ENCODE results near the gene TM7SF2. TPM values are rescaled to one million over a fixed set of nuclear protein-coding genes. Genes with fewer than 3 reads are reported as not detected.

The TM7SF2 gene
- total and polyA plus RNA-seq, 2 of the 13 experiments (the other 11 are each of a cell fraction or from before 2014, with no cell fraction given) = 56.0 to 66.9 TPM

DNA sequence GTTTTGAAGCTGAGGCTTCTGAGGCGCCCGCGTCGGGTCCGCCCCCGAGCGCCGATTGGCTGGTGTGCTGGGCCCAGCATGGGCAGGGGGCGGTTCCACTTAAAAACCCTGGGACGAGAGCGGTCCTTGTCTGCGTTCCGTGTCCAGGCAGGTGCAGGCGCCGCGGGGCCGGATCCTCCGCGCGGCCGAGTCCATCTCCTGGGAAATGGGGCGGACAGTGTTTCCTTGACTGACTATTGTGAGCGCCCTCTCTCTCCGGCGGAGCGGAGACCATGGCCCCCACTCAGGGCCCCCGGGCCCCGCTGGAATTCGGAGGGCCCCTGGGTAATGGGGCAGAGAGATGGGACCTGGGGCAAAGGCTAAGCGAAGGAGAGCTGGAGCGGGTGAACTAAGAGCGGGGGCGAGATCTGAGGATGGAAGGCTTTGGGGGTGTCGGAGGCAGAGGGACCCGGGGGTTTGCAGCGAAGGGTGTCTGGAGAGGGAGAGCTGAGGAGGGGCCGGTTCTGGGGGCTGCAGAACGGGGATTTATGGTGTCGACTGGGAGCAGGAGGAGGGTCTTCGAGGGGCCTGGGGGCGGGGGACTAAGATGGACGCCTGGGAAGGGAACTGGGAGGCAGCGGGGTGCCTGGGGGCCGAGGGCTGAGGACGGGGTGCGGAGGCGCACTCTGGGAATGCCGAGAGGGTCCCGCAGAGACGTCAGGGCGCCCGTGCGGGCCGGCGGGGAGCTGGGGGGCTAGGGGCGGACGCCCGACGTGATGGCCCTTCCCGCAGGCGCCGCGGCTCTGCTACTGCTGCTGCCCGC lies at the start of gene TM7SF2 (continued):
- no peak for TF ChIP-seq ZMYM3 (CRISPR knock-in tag; IDR thresholded peaks at IDR 0.05)
- TF ChIP-seq FOXO1 (CRISPR knock-in tag; IDR thresholded peaks at IDR 0.05) = no peak
- peak in 1 of 2 experiments; percentile 68; a peak in 2 of 4 replicates for TF ChIP-seq KLF16 (CRISPR knock-in tag; IDR thresholded peaks at IDR 0.05)
- no peak for TF ChIP-seq BCLAF1 (IDR thresholded peaks at IDR 0.05)
- TF ChIP-seq FOSL2 (CRISPR knock-in tag; IDR thresholded peaks at IDR 0.05) = 0 out of 2 replicates have a peak, but pooled peaks have one; percentile 9
- TF ChIP-seq ZNF883 (CRISPR knock-in tag; IDR thresholded peaks at IDR 0.05; ENCODE audit: not compliant biosample characterization) = no peak
- no peak for TF ChIP-seq HCFC1 (IDR thresholded peaks at IDR 0.05; ENCODE audit: low read depth, low read length)
- TF ChIP-seq ZC3H13 (CRISPR knock-in tag; IDR thresholded peaks at IDR 0.05) = peak; percentile 87
- TF ChIP-seq, protein P1, sequence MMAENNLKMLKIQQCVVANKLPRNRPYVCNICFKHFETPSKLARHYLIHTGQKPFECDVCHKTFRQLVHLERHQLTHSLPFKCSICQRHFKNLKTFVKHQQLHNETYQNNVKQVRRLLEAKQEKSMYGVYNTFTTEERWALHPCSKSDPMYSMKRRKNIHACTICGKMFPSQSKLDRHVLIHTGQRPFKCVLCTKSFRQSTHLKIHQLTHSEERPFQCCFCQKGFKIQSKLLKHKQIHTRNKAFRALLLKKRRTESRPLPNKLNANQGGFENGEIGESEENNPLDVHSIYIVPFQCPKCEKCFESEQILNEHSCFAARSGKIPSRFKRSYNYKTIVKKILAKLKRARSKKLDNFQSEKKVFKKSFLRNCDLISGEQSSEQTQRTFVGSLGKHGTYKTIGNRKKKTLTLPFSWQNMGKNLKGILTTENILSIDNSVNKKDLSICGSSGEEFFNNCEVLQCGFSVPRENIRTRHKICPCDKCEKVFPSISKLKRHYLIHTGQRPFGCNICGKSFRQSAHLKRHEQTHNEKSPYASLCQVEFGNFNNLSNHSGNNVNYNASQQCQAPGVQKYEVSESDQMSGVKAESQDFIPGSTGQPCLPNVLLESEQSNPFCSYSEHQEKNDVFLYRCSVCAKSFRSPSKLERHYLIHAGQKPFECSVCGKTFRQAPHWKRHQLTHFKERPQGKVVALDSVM (CRISPR knock-in tag; IDR thresholded peaks at IDR 0.05) = peak; percentile 43; the same call in 1 of the 2 replicates
- TF ChIP-seq ZBTB1 (CRISPR knock-in tag; IDR thresholded peaks at IDR 0.05; ENCODE audit: borderline replicate concordance) = no peak
- TF ChIP-seq SOX5 (CRISPR knock-in tag; IDR thresholded peaks at IDR 0.05; ENCODE audit: borderline replicate concordance) = no peak
- TF ChIP-seq DNMT1 (CRISPR knock-in tag; IDR thresholded peaks at IDR 0.05) = no peak
- no peak for TF ChIP-seq RFX1 (IDR thresholded peaks at IDR 0.05)
- TF ChIP-seq MLLT10 (CRISPR knock-in tag; IDR thresholded peaks at IDR 0.05) = no peak
- no peak for TF ChIP-seq IKZF4 (CRISPR knock-in tag; IDR thresholded peaks at IDR 0.05; ENCODE audit: borderline replicate concordance, low read depth, not compliant biosample characterization)
- TF ChIP-seq, protein P2, sequence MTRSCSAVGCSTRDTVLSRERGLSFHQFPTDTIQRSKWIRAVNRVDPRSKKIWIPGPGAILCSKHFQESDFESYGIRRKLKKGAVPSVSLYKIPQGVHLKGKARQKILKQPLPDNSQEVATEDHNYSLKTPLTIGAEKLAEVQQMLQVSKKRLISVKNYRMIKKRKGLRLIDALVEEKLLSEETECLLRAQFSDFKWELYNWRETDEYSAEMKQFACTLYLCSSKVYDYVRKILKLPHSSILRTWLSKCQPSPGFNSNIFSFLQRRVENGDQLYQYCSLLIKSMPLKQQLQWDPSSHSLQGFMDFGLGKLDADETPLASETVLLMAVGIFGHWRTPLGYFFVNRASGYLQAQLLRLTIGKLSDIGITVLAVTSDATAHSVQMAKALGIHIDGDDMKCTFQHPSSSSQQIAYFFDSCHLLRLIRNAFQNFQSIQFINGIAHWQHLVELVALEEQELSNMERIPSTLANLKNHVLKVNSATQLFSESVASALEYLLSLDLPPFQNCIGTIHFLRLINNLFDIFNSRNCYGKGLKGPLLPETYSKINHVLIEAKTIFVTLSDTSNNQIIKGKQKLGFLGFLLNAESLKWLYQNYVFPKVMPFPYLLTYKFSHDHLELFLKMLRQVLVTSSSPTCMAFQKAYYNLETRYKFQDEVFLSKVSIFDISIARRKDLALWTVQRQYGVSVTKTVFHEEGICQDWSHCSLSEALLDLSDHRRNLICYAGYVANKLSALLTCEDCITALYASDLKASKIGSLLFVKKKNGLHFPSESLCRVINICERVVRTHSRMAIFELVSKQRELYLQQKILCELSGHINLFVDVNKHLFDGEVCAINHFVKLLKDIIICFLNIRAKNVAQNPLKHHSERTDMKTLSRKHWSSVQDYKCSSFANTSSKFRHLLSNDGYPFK (CRISPR knock-in tag; IDR thresholded peaks at IDR 0.05; ENCODE audit: borderline replicate concordance) = no peak; the same call in 1 of the 2 replicates
- TF ChIP-seq NFYC (CRISPR knock-in tag; IDR thresholded peaks at IDR 0.05) = peak; percentile 86
- TF ChIP-seq SCMH1 (CRISPR knock-in tag; IDR thresholded peaks at IDR 0.05; ENCODE audit: borderline replicate concordance) = no peak
- no peak for TF ChIP-seq THAP11 (CRISPR knock-in tag; IDR thresholded peaks at IDR 0.05)
- no peak for TF ChIP-seq NFIC (IDR thresholded peaks at IDR 0.05; ENCODE audit: low read length)
- no peak for TF ChIP-seq MED13 (CRISPR knock-in tag; IDR thresholded peaks at IDR 0.05)
- no peak for TF ChIP-seq SMARCE1 (IDR thresholded peaks at IDR 0.05; ENCODE audit: borderline replicate concordance)
- TF ChIP-seq YEATS4 (CRISPR knock-in tag; IDR thresholded peaks at IDR 0.05; ENCODE audit: borderline replicate concordance) = no peak; the same call in 1 of the 2 replicates
- no peak for TF ChIP-seq ZNF550 (CRISPR knock-in tag; IDR thresholded peaks at IDR 0.05; ENCODE audit: borderline replicate concordance)

Measured in HepG2 (cell line).